Neutrophil (primary cell): Measurements from ENCODE around the gene POU3F3.

Experiments
- H3K27ac ChIP-seq: fragments of 200-600 bp; sonication (generic); 2 replicates; pipeline ENCODE4 v1.5.1; 2016; ENCODE audit warnings: mild to moderate bottlenecking, moderate library complexity
- H3K27me3 ChIP-seq: fragments of 200-600 bp; sonication (generic); 2 replicates; pipeline ENCODE4 v1.6.0; 2016; ENCODE audit warnings: mild to moderate bottlenecking
- H3K36me3 ChIP-seq: fragments of 200-600 bp; sonication (generic); 2 replicates; pipeline ENCODE4 v1.5.1; 2017
- H3K4me1 ChIP-seq, 2 experiments: fragments of 200-600 bp in 1 of 2; sonication (generic) in 1 of 2; 1 replicate in 1 of 2; 2 replicates in 1 of 2; pipeline versions ENCODE4 v1.5.1 to v1.6.1; 2013 to 2016; ENCODE audit warnings: low read depth in 1 of 2, low read length in 1 of 2, mild to moderate bottlenecking in 1 of 2, moderate library complexity in 1 of 2; ENCODE audit not compliant: control insufficient read depth in 1 of 2, insufficient read depth in 1 of 2
- H3K4me3 ChIP-seq, 2 experiments: fragments of 200-600 bp in 1 of 2; sonication (generic) in 1 of 2; 1 replicate in 1 of 2; 2 replicates in 1 of 2; pipeline ENCODE4 v1.5.1; 2013 to 2016; ENCODE audit warnings: low read depth in 1 of 2, low read length in 1 of 2, mild to moderate bottlenecking in 1 of 2, moderate library complexity in 1 of 2
- H3K9me3 ChIP-seq: fragments of 200-600 bp; sonication (generic); 2 replicates; pipeline ENCODE4 v1.5.1; 2016
- CTCF ChIP-seq: fragments of 200-600 bp; sonication (generic); IDR thresholded peaks from 2 replicates; pipeline ENCODE4 v1.5.1; 2016; ENCODE audit warnings: antibody characterized with exemption

Gene POU3F3

GRCh38 chr2:104844807-104845551, 8.9 kb upstream of the POU3F3 start:
- Histone ChIP-seq H3K27me3 (peaks cover 100% of the 10 kb centered on the region), H3K4me3 (no peak overlapping the region), H3K27ac (no peak overlapping the region), H3K36me3 (no peaks in the 10 kb centered on the region), H3K9me3 (no peaks in the 10 kb centered on the region), H3K4me1 (peaks cover 4 to 16% of the 10 kb centered on the region in 2 experiments)
- TF ChIP-seq CTCF = no peak

DNA sequence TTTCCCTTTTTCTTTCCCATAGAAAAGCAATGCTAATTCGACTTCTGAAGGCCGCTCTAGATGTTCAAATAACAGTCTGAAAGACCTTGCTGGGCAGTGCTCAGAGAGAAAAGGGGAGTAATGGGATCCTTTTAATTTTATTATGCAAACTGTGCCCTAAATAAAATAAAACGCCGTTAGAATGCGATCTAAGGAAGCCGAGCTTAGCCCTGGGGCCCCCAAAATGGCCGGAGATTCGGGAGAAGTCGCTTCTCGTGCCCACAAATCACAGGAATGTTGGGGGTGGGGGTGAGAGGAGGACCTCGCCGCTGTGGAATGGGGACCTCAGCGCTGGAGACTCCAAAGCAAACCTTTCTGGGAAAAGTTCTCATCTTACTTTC, 8.4 kb upstream of the POU3F3 start:
- H3K27ac ChIP-seq = no peak overlapping the region
- peaks cover 4 to 16% of the 10 kb centered on the region in 2 experiments for H3K4me1 ChIP-seq
- H3K9me3 ChIP-seq = no peaks in the 10 kb centered on the region
- no peaks in the 10 kb centered on the region for H3K36me3 ChIP-seq
- TF ChIP-seq CTCF = no peak
- peaks cover 100% of the 10 kb centered on the region for H3K27me3 ChIP-seq
- H3K4me3 ChIP-seq = no peak overlapping the region

DNA sequence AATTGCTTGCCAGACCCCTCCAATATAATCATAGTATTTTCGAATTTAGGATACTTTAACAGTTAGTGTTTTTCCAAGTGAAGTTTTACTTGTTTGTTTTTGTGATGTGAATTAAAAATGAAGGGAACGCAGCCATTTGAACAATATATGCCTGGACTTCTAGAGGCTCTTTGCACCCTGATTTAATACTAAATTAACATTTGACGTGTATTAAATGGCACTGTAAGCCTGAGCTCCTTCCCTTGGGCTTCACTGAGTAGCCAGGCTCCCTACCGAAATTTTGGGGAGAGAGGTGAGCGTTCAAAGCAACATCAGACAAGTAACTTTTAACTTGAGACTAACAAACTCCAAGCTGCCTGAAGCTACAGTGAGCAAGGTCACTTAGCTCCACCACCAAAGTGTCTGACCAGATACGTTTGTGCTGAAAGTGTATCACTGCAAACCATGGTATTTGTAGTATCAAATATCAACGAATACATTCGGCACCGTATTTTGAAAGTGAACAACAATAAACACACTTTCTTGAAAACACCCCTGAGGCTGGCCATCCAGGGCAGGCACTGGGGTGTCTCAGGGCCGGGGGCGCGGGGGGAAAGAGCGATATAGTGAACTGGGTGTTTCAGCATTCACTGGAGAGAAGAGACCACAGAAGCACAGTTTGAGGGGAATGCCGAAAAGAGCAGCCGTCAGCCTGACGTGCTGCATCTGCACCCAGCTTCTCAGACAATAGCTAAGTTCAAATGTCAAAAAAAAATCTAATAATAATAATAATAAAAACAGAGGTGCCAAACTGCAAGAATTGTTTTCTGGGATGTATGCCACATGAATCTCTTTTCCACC, 7.7 kb upstream of the POU3F3 start:
- no peak overlapping the region for H3K27ac ChIP-seq
- H3K36me3 ChIP-seq = no peaks in the 10 kb centered on the region
- H3K9me3 ChIP-seq = no peaks in the 10 kb centered on the region
- peaks cover 4 to 16% of the 10 kb centered on the region in 2 experiments for H3K4me1 ChIP-seq
- H3K27me3 ChIP-seq = peaks cover 100% of the 10 kb centered on the region
- no peak overlapping the region for H3K4me3 ChIP-seq
- no peak for TF ChIP-seq CTCF

DNA sequence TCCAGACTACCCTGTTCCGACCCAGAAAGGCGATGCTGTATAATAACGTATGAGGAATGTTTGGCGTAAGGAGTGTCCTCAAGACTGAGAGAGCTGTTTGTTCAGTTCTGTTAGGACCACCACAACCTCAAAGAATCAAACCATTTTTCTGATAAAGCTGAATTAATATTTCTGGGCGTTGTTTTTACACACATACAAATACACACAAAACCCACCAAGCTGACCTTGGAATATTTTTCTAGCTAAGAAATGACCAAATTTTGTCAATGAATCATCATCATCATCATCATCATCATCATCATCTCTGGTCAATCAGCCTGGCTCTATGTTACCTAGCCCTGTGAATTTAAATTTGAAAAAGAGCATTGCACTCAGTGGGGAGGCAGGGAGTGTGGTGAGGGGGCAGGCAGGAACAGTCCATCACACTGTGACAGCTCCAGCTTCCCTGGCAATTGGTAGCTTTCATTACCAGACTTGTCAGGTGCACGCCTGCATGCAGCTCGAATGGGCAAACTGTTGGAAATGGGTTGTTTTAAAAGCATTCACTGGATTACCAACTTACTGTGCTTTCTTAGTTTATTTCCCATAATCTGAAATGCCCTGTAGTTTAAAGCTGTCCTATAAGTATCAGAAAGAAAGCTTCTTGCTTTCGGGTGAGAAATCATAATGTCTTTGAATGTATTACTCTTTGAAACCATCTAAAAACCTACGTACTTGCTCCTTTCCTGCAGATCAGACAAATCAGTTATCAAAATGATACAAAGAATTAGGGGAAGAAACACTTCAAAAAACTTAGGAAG, 6.9 kb upstream of the POU3F3 start:
- Histone ChIP-seq H3K27ac (no peak overlapping the region), H3K4me1 (peaks cover 4 to 16% of the 10 kb centered on the region in 2 experiments), H3K36me3 (no peaks in the 10 kb centered on the region), H3K4me3 (no peak overlapping the region), H3K27me3 (peaks cover 100% of the 10 kb centered on the region), H3K9me3 (no peaks in the 10 kb centered on the region)
- no peak for TF ChIP-seq CTCF

- Histone ChIP-seq H3K9me3 (no peaks in the 10 kb centered on the region), H3K4me1 (peaks cover 9 to 20% of the 10 kb centered on the region in 2 experiments), H3K27ac (no peak overlapping the region), H3K36me3 (no peaks in the 10 kb centered on the region), H3K4me3 (no peak overlapping the region), H3K27me3 (peaks cover 100% of the 10 kb centered on the region)
- no peak for TF ChIP-seq CTCF
Measured at GRCh38 chr2:104847586-104848160, 6.2 kb upstream of the POU3F3 start.
